Right lobe of liver (tissue), 4 donors: ENCODE measurements around the gene AHDC1.

ENCODE experiments used
- POLR2A ChIP-seq: fragments of 450-650 bp; IDR thresholded peaks from one replicate; pipeline ENCODE4 v1.6.1; 2017; ENCODE audit warnings: antibody characterized with exemption, mild to moderate bottlenecking
- TF ChIP-seq, protein P1 (sequence below), 4 donors: fragments of 200-600 bp in 3 of 4; fragments of 450-650 bp in 1 of 4; IDR thresholded peaks; one replicate each; pipeline versions ENCODE4 v1.5.1 to v1.8.0; 2016 to 2022; ENCODE audit warnings: antibody characterized with exemption in 4 of 4, mild to moderate bottlenecking in 2 of 4
- donor health status: DM: no; HTN: no; CAD: no.
- donor health status: DM: no; HTN: no; CAD: no.
- donor health status: DM: no; HTN: yes; CAD: no.

DNA sequence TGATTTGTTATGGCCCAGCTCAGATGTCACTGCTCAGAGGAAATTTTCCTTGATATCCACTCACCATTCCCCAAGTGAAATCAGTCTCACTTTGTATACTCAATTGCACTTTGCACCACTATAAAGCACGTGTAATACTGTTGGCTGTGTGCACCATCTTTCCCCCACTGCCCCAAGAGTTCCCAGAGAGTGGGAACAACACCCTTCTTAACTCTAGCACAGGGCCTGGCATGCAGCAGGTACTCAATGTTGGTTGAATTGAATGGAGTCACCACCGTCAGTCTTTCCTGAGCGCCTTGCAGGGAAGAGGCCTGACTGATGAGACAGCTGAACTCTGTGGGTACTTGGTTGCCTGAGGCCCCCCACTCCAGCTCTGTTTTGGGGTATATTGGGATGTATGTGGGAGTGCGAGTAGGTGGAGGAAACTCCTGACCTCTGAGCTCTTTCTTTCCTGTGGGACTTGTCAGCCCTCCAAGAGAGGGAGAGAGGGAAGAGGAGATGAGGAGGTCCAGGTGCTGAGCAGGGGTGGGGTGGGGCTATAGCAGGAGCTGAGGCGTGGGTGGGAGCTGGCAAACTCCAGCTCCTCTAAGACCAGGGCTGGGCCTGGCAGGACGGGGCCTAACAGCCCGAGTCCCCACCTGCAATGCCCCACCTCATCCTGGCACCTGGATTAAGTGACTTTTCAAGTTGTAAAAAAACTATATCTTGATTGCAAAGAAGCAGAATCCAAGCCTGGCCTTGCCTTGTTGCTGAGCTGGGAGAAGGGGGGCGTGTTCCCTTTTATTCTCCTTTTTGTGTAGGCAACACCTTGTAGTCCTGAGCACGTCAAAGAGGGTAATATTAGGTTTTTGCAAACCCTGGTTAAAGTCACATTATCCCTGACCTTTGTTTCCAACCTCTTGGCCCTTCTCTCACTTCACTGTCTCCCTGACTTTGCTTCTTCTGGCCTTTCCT is 94.5 kb downstream of the AHDC1 start:
- TF ChIP-seq, protein P1, sequence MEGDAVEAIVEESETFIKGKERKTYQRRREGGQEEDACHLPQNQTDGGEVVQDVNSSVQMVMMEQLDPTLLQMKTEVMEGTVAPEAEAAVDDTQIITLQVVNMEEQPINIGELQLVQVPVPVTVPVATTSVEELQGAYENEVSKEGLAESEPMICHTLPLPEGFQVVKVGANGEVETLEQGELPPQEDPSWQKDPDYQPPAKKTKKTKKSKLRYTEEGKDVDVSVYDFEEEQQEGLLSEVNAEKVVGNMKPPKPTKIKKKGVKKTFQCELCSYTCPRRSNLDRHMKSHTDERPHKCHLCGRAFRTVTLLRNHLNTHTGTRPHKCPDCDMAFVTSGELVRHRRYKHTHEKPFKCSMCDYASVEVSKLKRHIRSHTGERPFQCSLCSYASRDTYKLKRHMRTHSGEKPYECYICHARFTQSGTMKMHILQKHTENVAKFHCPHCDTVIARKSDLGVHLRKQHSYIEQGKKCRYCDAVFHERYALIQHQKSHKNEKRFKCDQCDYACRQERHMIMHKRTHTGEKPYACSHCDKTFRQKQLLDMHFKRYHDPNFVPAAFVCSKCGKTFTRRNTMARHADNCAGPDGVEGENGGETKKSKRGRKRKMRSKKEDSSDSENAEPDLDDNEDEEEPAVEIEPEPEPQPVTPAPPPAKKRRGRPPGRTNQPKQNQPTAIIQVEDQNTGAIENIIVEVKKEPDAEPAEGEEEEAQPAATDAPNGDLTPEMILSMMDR (IDR thresholded peaks at IDR 0.05), result no peak
- TF ChIP-seq POLR2A, result no peak
